Fibroblast of lung (primary cell): ENCODE results near the gene MAGI2. TPM values are rescaled to one million over a fixed set of nuclear protein-coding genes. Genes with fewer than 3 reads are reported as not detected.

Source experiments
- DNase-seq, 2 donors: peaks; one replicate each; pipeline versions ENCODE4 v3.0.0 to v3.0.0-alpha.2; 2010; ENCODE audit warnings: low read depth in 2 of 2
- H2AFZ ChIP-seq: 2 replicates; pipeline ENCODE4 v1.5.1; 2012; ENCODE audit warnings: low read length, control low read depth, inconsistent platforms
- H3K27ac ChIP-seq: 2 replicates; pipeline ENCODE4 v1.5.1; 2011; ENCODE audit warnings: low read length, control low read depth; ENCODE audit not compliant: insufficient read depth
- H3K27me3 ChIP-seq: 2 replicates; pipeline ENCODE4 v1.5.1; 2011; ENCODE audit warnings: mild to moderate bottlenecking, low read length; ENCODE audit not compliant: control insufficient read depth, insufficient read depth
- H3K36me3 ChIP-seq: 2 replicates; pipeline ENCODE4 v1.5.1; 2011; ENCODE audit warnings: low read length; ENCODE audit not compliant: control insufficient read depth, insufficient read depth
- H3K4me1 ChIP-seq: 2 replicates; pipeline ENCODE4 v1.5.1; 2011; ENCODE audit warnings: low read length; ENCODE audit not compliant: control insufficient read depth, insufficient read depth; ENCODE audit errors: extremely low read depth
- H3K4me2 ChIP-seq: 2 replicates; pipeline ENCODE4 v1.5.1; 2011; ENCODE audit warnings: low read length, control low read depth; ENCODE audit not compliant: insufficient read depth; ENCODE audit errors: extremely low read depth
- H3K4me3 ChIP-seq, 4 experiments: fragments of 200-600 bp in 1 of 4; sonication (generic) in 1 of 4; replicated peaks in 1 of 4; 2 replicates each; pipeline ENCODE4 v1.5.1; 2011 to 2016; ENCODE audit warnings: low read length in 4 of 4, low read depth in 3 of 4, mild to moderate bottlenecking in 3 of 4, control low read depth in 2 of 4, inconsistent platforms in 1 of 4, mixed read lengths in 1 of 4; ENCODE audit not compliant: insufficient read depth in 1 of 4; ENCODE audit errors: control extremely low read depth in 1 of 4
- H3K79me2 ChIP-seq: 2 replicates; pipeline ENCODE4 v1.5.1; 2012; ENCODE audit warnings: mild to moderate bottlenecking, low read length, inconsistent platforms; ENCODE audit not compliant: control insufficient read depth, insufficient read depth
- H3K9ac ChIP-seq: 2 replicates; pipeline ENCODE4 v1.5.1; 2011; ENCODE audit warnings: mild to moderate bottlenecking, low read length, control low read depth; ENCODE audit not compliant: insufficient read depth
- H3K9me3 ChIP-seq: 2 replicates; pipeline ENCODE4 v1.5.1; 2012; ENCODE audit warnings: low read depth, low read length; ENCODE audit not compliant: control insufficient read depth, insufficient read depth
- H4K20me1 ChIP-seq: 2 replicates; pipeline ENCODE4 v1.5.1; 2011; ENCODE audit warnings: low read length; ENCODE audit not compliant: control insufficient read depth, insufficient read depth; ENCODE audit errors: extremely low read depth
- EZH2 ChIP-seq: IDR thresholded peaks from 2 replicates; pipeline ENCODE4 v1.5.1; 2012; ENCODE audit warnings: low read length, control low read depth, mild to moderate bottlenecking; ENCODE audit errors: missing control alignments
- polyA plus RNA-seq, 2 donors: library from polyadenylated mRNA; depleted of rRNA in 1 of 2; stranded (reverse) in 1 of 2; unstranded in 1 of 2; fragments of >200 nt; gene quantifications; 2 replicates each; pipeline ENCODE4 v1.2.1, GENCODE V29; 2011 to 2012; ENCODE audit warnings: missing spikeins in 1 of 2
- total RNA-seq: library from RNA; depleted of rRNA; stranded (reverse); fragments of >200 nt; gene quantifications from 2 replicates; pipeline ENCODE4 v1.2.1, GENCODE V29; 2014
- TF ChIP-seq, protein P1 (sequence below), 2 donors: IDR thresholded peaks in 1 of 2; conservative IDR thresholded peaks in 1 of 2; 1 replicate in 1 of 2; 2 replicates in 1 of 2; pipeline ENCODE4 v1.5.1; 2011 to 2012; ENCODE audit warnings: low read length in 2 of 2, control low read depth in 1 of 2, inconsistent platforms in 1 of 2, low read depth in 1 of 2, mild to moderate bottlenecking in 1 of 2

The MAGI2 gene
- total and polyA plus RNA-seq, 2 donors (not counting 1 experiment from before 2014, with no cell fraction given), result 1.8 to 17.0 TPM

DNA sequence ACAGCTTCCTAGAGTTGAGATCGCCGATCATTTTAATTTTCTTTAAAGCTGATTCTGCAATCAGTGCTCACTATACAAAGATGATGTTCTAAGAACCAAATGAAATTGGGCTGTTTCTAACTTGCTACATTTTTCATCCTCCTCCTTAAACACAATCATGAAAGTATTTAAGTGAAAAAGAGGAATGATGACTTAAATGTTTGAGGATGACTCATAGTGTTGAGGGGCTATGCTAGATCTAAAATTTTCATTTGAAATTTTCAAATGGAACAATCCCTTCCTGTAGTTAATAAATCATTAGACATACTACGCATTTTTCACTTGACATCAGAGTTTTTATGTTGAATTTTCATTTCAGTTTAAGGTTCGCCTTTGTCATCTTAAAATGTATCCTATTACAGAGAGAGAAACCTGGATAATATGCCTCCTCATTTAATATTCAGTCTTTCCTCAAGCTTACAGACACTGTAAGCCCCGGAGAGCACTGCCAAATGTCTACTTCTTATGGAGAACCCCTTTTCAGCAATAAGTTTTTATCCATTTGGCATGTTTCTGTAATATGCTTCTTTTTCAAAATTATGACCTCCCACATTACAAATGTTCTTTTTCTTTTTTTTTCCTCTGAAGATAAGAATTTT is 499.6 kb downstream of the MAGI2 start:
- no peak overlapping the region for H3K4me2 ChIP-seq
- no peak overlapping the region for H3K4me3 ChIP-seq
- no peaks in the 10 kb centered on the region for H3K4me1 ChIP-seq
- H3K79me2 ChIP-seq, result no peaks in the 10 kb centered on the region
- H3K27me3 ChIP-seq, result no peaks in the 10 kb centered on the region
- H3K9me3 ChIP-seq, result no peaks in the 10 kb centered on the region
- no peaks in the 10 kb centered on the region for H4K20me1 ChIP-seq
- no peaks in the 10 kb centered on the region for H3K36me3 ChIP-seq
- H2AFZ ChIP-seq, result no peak overlapping the region
- no peak for TF ChIP-seq EZH2
- TF ChIP-seq, protein P1, sequence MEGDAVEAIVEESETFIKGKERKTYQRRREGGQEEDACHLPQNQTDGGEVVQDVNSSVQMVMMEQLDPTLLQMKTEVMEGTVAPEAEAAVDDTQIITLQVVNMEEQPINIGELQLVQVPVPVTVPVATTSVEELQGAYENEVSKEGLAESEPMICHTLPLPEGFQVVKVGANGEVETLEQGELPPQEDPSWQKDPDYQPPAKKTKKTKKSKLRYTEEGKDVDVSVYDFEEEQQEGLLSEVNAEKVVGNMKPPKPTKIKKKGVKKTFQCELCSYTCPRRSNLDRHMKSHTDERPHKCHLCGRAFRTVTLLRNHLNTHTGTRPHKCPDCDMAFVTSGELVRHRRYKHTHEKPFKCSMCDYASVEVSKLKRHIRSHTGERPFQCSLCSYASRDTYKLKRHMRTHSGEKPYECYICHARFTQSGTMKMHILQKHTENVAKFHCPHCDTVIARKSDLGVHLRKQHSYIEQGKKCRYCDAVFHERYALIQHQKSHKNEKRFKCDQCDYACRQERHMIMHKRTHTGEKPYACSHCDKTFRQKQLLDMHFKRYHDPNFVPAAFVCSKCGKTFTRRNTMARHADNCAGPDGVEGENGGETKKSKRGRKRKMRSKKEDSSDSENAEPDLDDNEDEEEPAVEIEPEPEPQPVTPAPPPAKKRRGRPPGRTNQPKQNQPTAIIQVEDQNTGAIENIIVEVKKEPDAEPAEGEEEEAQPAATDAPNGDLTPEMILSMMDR (conservative IDR thresholded peaks at IDR 0.05 in 1 of 2, IDR thresholded peaks at IDR 0.05 in 1 of 2; ENCODE audit: low read depth in 1 of 2, low read length in 2 of 2), result no peak
- H3K27ac ChIP-seq, result no peak overlapping the region
- DNase-seq, result peak; percentile 5 to 43
- H3K9ac ChIP-seq, result no peak overlapping the region

DNA sequence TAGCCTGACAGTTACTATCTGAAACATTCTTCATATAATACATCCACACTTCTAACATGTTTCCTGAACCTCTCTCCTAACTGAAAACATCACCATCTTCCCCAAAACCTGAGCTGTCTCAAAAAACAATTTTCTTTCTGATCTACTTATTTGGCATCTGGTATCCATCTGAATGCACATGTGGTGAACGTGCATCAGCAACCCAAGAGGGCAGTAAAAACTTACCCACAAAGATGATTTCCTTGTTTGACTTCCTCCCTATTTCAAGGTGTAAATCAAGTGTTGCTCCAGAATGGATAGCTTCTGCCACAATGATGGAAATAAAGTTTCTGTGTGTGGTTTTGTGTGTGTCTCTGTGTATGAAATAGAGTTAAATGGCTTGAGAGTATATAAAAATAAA is 500.4 kb downstream of the MAGI2 start:
- Histone ChIP-seq H3K4me2 (no peak overlapping the region), H4K20me1 (no peaks in the 10 kb centered on the region), H3K79me2 (no peaks in the 10 kb centered on the region), H2AFZ (no peak overlapping the region), H3K9me3 (no peaks in the 10 kb centered on the region), H3K4me1 (no peaks in the 10 kb centered on the region), H3K9ac (no peak overlapping the region), H3K4me3 (no peak overlapping the region), H3K36me3 (no peaks in the 10 kb centered on the region), H3K27me3 (no peaks in the 10 kb centered on the region), H3K27ac (no peak overlapping the region)
- TF ChIP-seq EZH2, result no peak
- TF ChIP-seq, protein P1 (conservative IDR thresholded peaks at IDR 0.05 in 1 of 2, IDR thresholded peaks at IDR 0.05 in 1 of 2; ENCODE audit: low read depth in 1 of 2, low read length in 2 of 2), result no peak
- DNase-seq, result no peak

DNA sequence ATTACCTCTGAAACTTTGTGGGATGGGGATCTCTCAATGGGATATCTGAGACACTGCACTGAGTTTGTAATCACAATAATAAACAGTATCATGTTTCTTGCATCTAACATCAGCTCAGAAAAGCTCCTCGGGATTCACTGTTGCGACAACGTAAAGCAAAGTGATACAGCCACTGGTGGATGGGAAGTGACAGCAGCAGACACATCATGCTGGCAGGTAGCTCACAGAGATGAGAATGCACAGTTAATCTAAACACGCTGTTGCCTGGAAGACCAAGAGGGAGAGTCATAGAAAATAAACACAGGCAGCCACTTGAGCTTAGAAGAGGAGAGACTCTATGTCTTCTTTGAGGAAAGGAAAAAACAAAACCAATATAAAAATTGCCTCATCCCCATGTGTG is 513.8 kb downstream of the MAGI2 start:
- H3K4me3 ChIP-seq, result no peak overlapping the region
- H3K9me3 ChIP-seq, result no peaks in the 10 kb centered on the region
- no peaks in the 10 kb centered on the region for H3K27me3 ChIP-seq
- no peaks in the 10 kb centered on the region for H3K4me1 ChIP-seq
- H3K36me3 ChIP-seq, result no peaks in the 10 kb centered on the region
- no peak overlapping the region for H2AFZ ChIP-seq
- H3K9ac ChIP-seq, result no peak overlapping the region
- TF ChIP-seq EZH2, result no peak
- TF ChIP-seq, protein P1 (conservative IDR thresholded peaks at IDR 0.05 in 1 of 2, IDR thresholded peaks at IDR 0.05 in 1 of 2; ENCODE audit: low read depth in 1 of 2, low read length in 2 of 2), result no peak
- no peaks in the 10 kb centered on the region for H4K20me1 ChIP-seq
- no peak overlapping the region for H3K27ac ChIP-seq
- DNase-seq, result no peak
- H3K79me2 ChIP-seq, result no peaks in the 10 kb centered on the region
- no peak overlapping the region for H3K4me2 ChIP-seq
